ENCODE data around the gene UBAC2.

UBAC2 gene

GRCh38 chr13:99416411-99417121 is 215.9 kb downstream of the UBAC2 start:
- no peak overlapping the region for H3K4me3 ChIP-seq (ENCODE audit: low read depth in 1 of 5, low read length in 5 of 5)
- H3K27ac ChIP-seq (ENCODE audit: low read depth, low read length) = no peak overlapping the region
- peaks cover 0 to 8% (median 0%) of the 10 kb centered on the region in 5 donors for H3K9me3 ChIP-seq (ENCODE audit: control insufficient read depth in 5 of 5, low read length in 5 of 5)
- peaks cover 0 to 26% (median 8%) of the 10 kb centered on the region in 5 donors for H3K4me1 ChIP-seq (ENCODE audit: control insufficient read depth in 5 of 5, insufficient read depth in 5 of 5, low read length in 5 of 5)
- H3K36me3 ChIP-seq (ENCODE audit: control insufficient read depth in 5 of 5, insufficient read depth in 5 of 5, low read length in 5 of 5) = no peaks in the 10 kb centered on the region
- peaks cover 0 to 20% (median 7%) of the 10 kb centered on the region in 5 donors for H3K27me3 ChIP-seq (ENCODE audit: control insufficient read depth in 5 of 5, insufficient read depth in 4 of 5, low read length in 5 of 5)
- H3K9ac ChIP-seq (ENCODE audit: low read length in 5 of 5) = no peak overlapping the region

GRCh38 chr13:99417201-99418102 is 216.8 kb downstream of the UBAC2 start:
- no peak overlapping the region for H3K4me3 ChIP-seq (ENCODE audit: low read depth in 1 of 5, low read length in 5 of 5)
- no peaks in the 10 kb centered on the region for H3K36me3 ChIP-seq (ENCODE audit: control insufficient read depth in 5 of 5, insufficient read depth in 5 of 5, low read length in 5 of 5)
- H3K27ac ChIP-seq (ENCODE audit: low read depth, low read length) = no peak overlapping the region
- no peak overlapping the region for H3K9ac ChIP-seq (ENCODE audit: low read length in 5 of 5)
- H3K9me3 ChIP-seq (ENCODE audit: control insufficient read depth in 5 of 5, low read length in 5 of 5) = no peaks in the 10 kb centered on the region
- peaks cover 0 to 29% (median 8%) of the 10 kb centered on the region in 5 donors for H3K4me1 ChIP-seq (ENCODE audit: control insufficient read depth in 5 of 5, insufficient read depth in 5 of 5, low read length in 5 of 5)
- H3K27me3 ChIP-seq (ENCODE audit: control insufficient read depth in 5 of 5, insufficient read depth in 4 of 5, low read length in 5 of 5) = peaks cover 0 to 20% (median 7%) of the 10 kb centered on the region in 5 donors

GRCh38 chr13:99418103-99418842 is 217.6 kb downstream of the UBAC2 start:
- H3K27ac ChIP-seq (ENCODE audit: low read depth, low read length) = no peak overlapping the region
- H3K9ac ChIP-seq (ENCODE audit: low read length in 5 of 5) = no peak overlapping the region
- H3K27me3 ChIP-seq (ENCODE audit: control insufficient read depth in 5 of 5, insufficient read depth in 4 of 5, low read length in 5 of 5) = peaks cover 0 to 20% (median 7%) of the 10 kb centered on the region in 5 donors
- peaks cover 0 to 29% (median 8%) of the 10 kb centered on the region in 5 donors for H3K4me1 ChIP-seq (ENCODE audit: control insufficient read depth in 5 of 5, insufficient read depth in 5 of 5, low read length in 5 of 5)
- no peaks in the 10 kb centered on the region for H3K36me3 ChIP-seq (ENCODE audit: control insufficient read depth in 5 of 5, insufficient read depth in 5 of 5, low read length in 5 of 5)
- no peak overlapping the region for H3K4me3 ChIP-seq (ENCODE audit: low read depth in 1 of 5, low read length in 5 of 5)
- H3K9me3 ChIP-seq (ENCODE audit: control insufficient read depth in 5 of 5, low read length in 5 of 5) = no peaks in the 10 kb centered on the region

- no peaks in the 10 kb centered on the region for H3K36me3 ChIP-seq (ENCODE audit: control insufficient read depth in 5 of 5, insufficient read depth in 5 of 5, low read length in 5 of 5)
These were observed 218.1 kb downstream of the UBAC2 start for GRCh38 chr13:99418843-99419140.

GRCh38 chr13:99419591-99420243 is 219.1 kb downstream of the UBAC2 start:
- no peak overlapping the region for H3K9ac ChIP-seq (ENCODE audit: low read length in 5 of 5)
- no peaks in the 10 kb centered on the region for H3K9me3 ChIP-seq (ENCODE audit: control insufficient read depth in 5 of 5, low read length in 5 of 5)
- no peak overlapping the region for H3K27ac ChIP-seq (ENCODE audit: low read depth, low read length)
- peaks cover 0 to 17% (median 7%) of the 10 kb centered on the region in 5 donors for H3K27me3 ChIP-seq (ENCODE audit: control insufficient read depth in 5 of 5, insufficient read depth in 4 of 5, low read length in 5 of 5)
- H3K36me3 ChIP-seq (ENCODE audit: control insufficient read depth in 5 of 5, insufficient read depth in 5 of 5, low read length in 5 of 5) = no peaks in the 10 kb centered on the region
- peaks cover 0 to 28% (median 8%) of the 10 kb centered on the region in 5 donors for H3K4me1 ChIP-seq (ENCODE audit: control insufficient read depth in 5 of 5, insufficient read depth in 5 of 5, low read length in 5 of 5)
- H3K4me3 ChIP-seq (ENCODE audit: low read depth in 1 of 5, low read length in 5 of 5) = peak overlapping the region in 1 of 5 donors; percentile 7

More at GRCh38 chr13:99418843-99419140, 218.1 kb downstream of the UBAC2 start:
- Histone ChIP-seq H3K9me3 (ENCODE audit: control insufficient read depth in 5 of 5, low read length in 5 of 5) (no peaks in the 10 kb centered on the region), H3K27ac (ENCODE audit: low read depth, low read length) (no peak overlapping the region), H3K27me3 (ENCODE audit: control insufficient read depth in 5 of 5, insufficient read depth in 4 of 5, low read length in 5 of 5) (peaks cover 0 to 20% (median 7%) of the 10 kb centered on the region in 5 donors), H3K9ac (ENCODE audit: low read length in 5 of 5) (no peak overlapping the region), H3K4me1 (ENCODE audit: control insufficient read depth in 5 of 5, insufficient read depth in 5 of 5, low read length in 5 of 5) (peaks cover 0 to 29% (median 8%) of the 10 kb centered on the region in 5 donors), H3K4me3 (ENCODE audit: low read depth in 1 of 5, low read length in 5 of 5) (no peak overlapping the region)

- H3K9me3 ChIP-seq (ENCODE audit: control insufficient read depth in 5 of 5, low read length in 5 of 5) = no peaks in the 10 kb centered on the region
- H3K27me3 ChIP-seq (ENCODE audit: control insufficient read depth in 5 of 5, insufficient read depth in 4 of 5, low read length in 5 of 5) = peaks cover 0 to 18% (median 7%) of the 10 kb centered on the region in 5 donors
- no peak overlapping the region for H3K9ac ChIP-seq (ENCODE audit: low read length in 5 of 5)
- peaks cover 0 to 27% (median 6%) of the 10 kb centered on the region in 5 donors for H3K4me1 ChIP-seq (ENCODE audit: control insufficient read depth in 5 of 5, insufficient read depth in 5 of 5, low read length in 5 of 5)
- H3K36me3 ChIP-seq (ENCODE audit: control insufficient read depth in 5 of 5, insufficient read depth in 5 of 5, low read length in 5 of 5) = no peaks in the 10 kb centered on the region
- no peak overlapping the region for H3K27ac ChIP-seq (ENCODE audit: low read depth, low read length)
- H3K4me3 ChIP-seq (ENCODE audit: low read depth in 1 of 5, low read length in 5 of 5) = no peak overlapping the region
These were observed 220.6 kb downstream of the UBAC2 start for GRCh38 chr13:99421271-99421670.

- H3K9me3 ChIP-seq (ENCODE audit: control insufficient read depth in 5 of 5, low read length in 5 of 5) = no peaks in the 10 kb centered on the region
- no peak overlapping the region for H3K27ac ChIP-seq (ENCODE audit: low read depth, low read length)
- no peaks in the 10 kb centered on the region for H3K36me3 ChIP-seq (ENCODE audit: control insufficient read depth in 5 of 5, insufficient read depth in 5 of 5, low read length in 5 of 5)
- peaks cover 0 to 31% (median 6%) of the 10 kb centered on the region in 5 donors for H3K4me1 ChIP-seq (ENCODE audit: control insufficient read depth in 5 of 5, insufficient read depth in 5 of 5, low read length in 5 of 5)
- no peak overlapping the region for H3K4me3 ChIP-seq (ENCODE audit: low read depth in 1 of 5, low read length in 5 of 5)
- H3K27me3 ChIP-seq (ENCODE audit: control insufficient read depth in 5 of 5, insufficient read depth in 4 of 5, low read length in 5 of 5) = peaks cover 0 to 20% (median 7%) of the 10 kb centered on the region in 5 donors
- no peak overlapping the region for H3K9ac ChIP-seq (ENCODE audit: low read length in 5 of 5)
These were observed 221.3 kb downstream of the UBAC2 start for GRCh38 chr13:99421758-99422585.

GRCh38 chr13:99422586-99423220 is 222.0 kb downstream of the UBAC2 start:
- Histone ChIP-seq H3K36me3 (ENCODE audit: control insufficient read depth in 5 of 5, insufficient read depth in 5 of 5, low read length in 5 of 5) (no peaks in the 10 kb centered on the region), H3K27ac (ENCODE audit: low read depth, low read length) (no peak overlapping the region), H3K4me3 (ENCODE audit: low read depth in 1 of 5, low read length in 5 of 5) (no peak overlapping the region), H3K9ac (ENCODE audit: low read length in 5 of 5) (no peak overlapping the region), H3K27me3 (ENCODE audit: control insufficient read depth in 5 of 5, insufficient read depth in 4 of 5, low read length in 5 of 5) (peaks cover 0 to 20% (median 7%) of the 10 kb centered on the region in 5 donors), H3K9me3 (ENCODE audit: control insufficient read depth in 5 of 5, low read length in 5 of 5) (no peaks in the 10 kb centered on the region), H3K4me1 (ENCODE audit: control insufficient read depth in 5 of 5, insufficient read depth in 5 of 5, low read length in 5 of 5) (peaks cover 0 to 31% (median 6%) of the 10 kb centered on the region in 5 donors)
